ENCODE results near the gene ACSS3.

The ACSS3 gene

GRCh38 chr12:81083018-81083417, 5.1 kb downstream of the ACSS3 start:
- TF ChIP-seq CTCF (IDR thresholded peaks at IDR 0.05; ENCODE audit: control extremely low read depth, extremely low read depth, low read depth, missing control alignments): no peak
- ChIA-PET POLR2A (no interaction called here), CTCF (interaction anchor here (1.3 to 1.5 kb wide), 2 partner anchors 11 to 12 kb away, joined by 3 read pairs; no protein-coding TSS in a partner anchor)
- no peak for DNase-seq (ENCODE audit: extremely low spot score)

GRCh38 chr12:81083906-81084513, 6.1 kb downstream of the ACSS3 start:
- TF ChIP-seq CTCF (IDR thresholded peaks at IDR 0.05; ENCODE audit: control extremely low read depth, extremely low read depth, low read depth, missing control alignments): no peak
- ChIA-PET POLR2A (no interaction called here), CTCF (interaction anchor here (1.3 kb wide), 1 partner anchor 10 kb away, joined by 3 read pairs; no protein-coding TSS in a partner anchor)
- DNase-seq (ENCODE audit: extremely low spot score): no peak

- CTCF ChIA-PET: no interaction called here
- no peak for TF ChIP-seq CTCF (IDR thresholded peaks at IDR 0.05; ENCODE audit: control extremely low read depth, extremely low read depth, low read depth, missing control alignments)
- no peak for DNase-seq (ENCODE audit: extremely low spot score)
- POLR2A ChIA-PET: no interaction called here
Observed at GRCh38 chr12:81084811-81085350, 7.0 kb downstream of the ACSS3 start.

- no peak for TF ChIP-seq CTCF (IDR thresholded peaks at IDR 0.05; ENCODE audit: control extremely low read depth, extremely low read depth, low read depth, missing control alignments)
- no peak for DNase-seq (ENCODE audit: extremely low spot score)
- ChIA-PET POLR2A (no interaction called here), CTCF (no interaction called here)
Observed at GRCh38 chr12:81085832-81086231, 8.0 kb downstream of the ACSS3 start.

GRCh38 chr12:81086342-81086741, 8.5 kb downstream of the ACSS3 start:
- ChIA-PET POLR2A (no interaction called here), CTCF (no interaction called here)
- DNase-seq (ENCODE audit: extremely low spot score): no peak
- TF ChIP-seq CTCF (IDR thresholded peaks at IDR 0.05; ENCODE audit: control extremely low read depth, extremely low read depth, low read depth, missing control alignments): no peak

- DNase-seq (ENCODE audit: extremely low spot score): no peak
- ChIA-PET CTCF (interaction anchor here (1.3 kb wide), 1 partner anchor 10 kb away, joined by 3 read pairs; no protein-coding TSS in a partner anchor), POLR2A (no interaction called here)
- no peak for TF ChIP-seq CTCF (IDR thresholded peaks at IDR 0.05; ENCODE audit: control extremely low read depth, extremely low read depth, low read depth, missing control alignments)
Observed at GRCh38 chr12:81088221-81088620, 10.3 kb downstream of the ACSS3 start.
